GM23248 (cell line): ENCODE data around the gene DOK4.

Experiments used
- EZH2 ChIP-seq: fragments of 200-600 bp; sonication (generic); IDR thresholded peaks from 2 replicates; pipeline ENCODE4 v1.6.1; 2018; ENCODE audit warnings: antibody characterized with exemption, mild to moderate bottlenecking; ENCODE audit not compliant: insufficient read depth, poor library complexity, severe bottlenecking
- EZH2phosphoT487 ChIP-seq: fragments of 200-600 bp; sonication (generic); IDR thresholded peaks from 2 replicates; pipeline ENCODE4 v1.6.1; 2018; ENCODE audit warnings: antibody characterized with exemption, moderate library complexity, mild to moderate bottlenecking, low read depth; ENCODE audit not compliant: insufficient read depth

- TF ChIP-seq EZH2 (no peak), EZH2phosphoT487 (no peak)
These were observed 1.7 kb downstream of the DOK4 start for GRCh38 chr16:57484515-57485005.
